ENCODE measurements around the gene RAB7A. TPM values are rescaled to one million over a fixed set of nuclear protein-coding genes. Genes with fewer than 3 reads are reported as not detected.

Gene RAB7A
- total and polyA plus RNA-seq, 12 donors, result 76.7 to 446 (median 133) TPM

- peaks cover 0 to 7% of the 10 kb centered on the region in 2 donors for H3K4me1 ChIP-seq (replicated peaks in 1 of 2)
- intact Hi-C loops (cut with DNase I), result no loop called here
- H3K36me3 ChIP-seq (replicated peaks in 1 of 2), result peaks cover 0 to 59% of the 10 kb centered on the region in 2 donors
- 79 to 85% (median 81%) methylated on average over 8 of the region's 8 CpGs for WGBS, 4 donors
- no peak for DNase-seq
- TF ChIP-seq POLR2A (IDR thresholded peaks at IDR 0.05) (no peak), CTCF (IDR thresholded peaks at IDR 0.05) (no peak)
- no peaks in the 10 kb centered on the region for H3K27me3 ChIP-seq
- no peak overlapping the region for H3K4me3 ChIP-seq
- no peak overlapping the region for H3K27ac ChIP-seq
- no peaks in the 10 kb centered on the region for H3K9me3 ChIP-seq (replicated peaks in 1 of 3)
Observed at GRCh38 chr3:128814519-128815317, 88.7 kb downstream of the RAB7A start.

- Histone ChIP-seq H3K9me3 (replicated peaks in 1 of 3) (no peaks in the 10 kb centered on the region), H3K36me3 (replicated peaks in 1 of 2) (peaks cover 0 to 54% of the 10 kb centered on the region in 2 donors), H3K27ac (no peak overlapping the region), H3K4me3 (no peak overlapping the region), H3K27me3 (no peaks in the 10 kb centered on the region), H3K4me1 (replicated peaks in 1 of 2) (peaks cover 0 to 7% of the 10 kb centered on the region in 2 donors)
- intact Hi-C loops (cut with DNase I), result no loop called here
- DNase-seq, result no peak
- TF ChIP-seq CTCF (IDR thresholded peaks at IDR 0.05), result no peak
- TF ChIP-seq POLR2A (IDR thresholded peaks at IDR 0.05), result no peak
- WGBS, 4 donors, result 45 to 58% (median 50%) methylated on average over 3 of the region's 3 CpGs
Observed at GRCh38 chr3:128815318-128816064, 89.5 kb downstream of the RAB7A start.

DNA sequence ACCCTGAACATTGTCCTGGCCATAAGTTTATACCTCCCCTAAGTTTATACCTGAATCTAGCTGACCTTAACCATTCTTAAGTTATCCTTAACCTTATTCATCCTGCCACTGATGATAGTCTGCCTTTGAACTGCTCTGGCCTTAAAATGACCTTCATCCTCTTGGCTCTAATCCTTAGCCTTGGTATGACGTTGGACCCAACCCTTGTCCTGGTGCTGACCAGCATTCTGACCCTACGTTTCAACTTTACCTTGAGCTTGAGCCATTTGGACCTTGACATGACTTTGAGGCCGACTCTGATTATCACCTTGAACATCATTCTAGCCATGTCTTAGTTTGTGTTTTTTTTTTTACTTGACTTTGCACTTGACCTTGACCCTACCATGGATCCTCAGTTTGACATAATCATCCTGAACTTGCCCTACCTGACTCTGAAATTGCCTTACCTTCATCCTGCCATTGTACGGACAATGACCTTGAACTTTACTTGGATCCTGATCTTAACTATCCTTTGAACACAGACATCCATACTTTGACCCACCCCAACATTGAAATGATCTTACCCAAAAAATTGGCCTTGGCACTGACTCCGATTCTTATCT lies 92.3 kb downstream of the RAB7A start:
- Histone ChIP-seq H3K4me3 (no peak overlapping the region), H3K4me1 (replicated peaks in 1 of 2) (no peaks in the 10 kb centered on the region), H3K27ac (no peak overlapping the region), H3K27me3 (no peaks in the 10 kb centered on the region), H3K36me3 (replicated peaks in 1 of 2) (peaks cover 0 to 30% of the 10 kb centered on the region in 2 donors), H3K9me3 (replicated peaks in 1 of 3) (no peaks in the 10 kb centered on the region)
- DNase-seq, result no peak
- intact Hi-C loops (cut with DNase I), result no loop called here
- WGBS, 4 donors, result 48 to 54% (median 51%) methylated on average over 5 of the region's 5 CpGs
- no peak for TF ChIP-seq POLR2A (IDR thresholded peaks at IDR 0.05)
- no peak for TF ChIP-seq CTCF (IDR thresholded peaks at IDR 0.05)

DNA sequence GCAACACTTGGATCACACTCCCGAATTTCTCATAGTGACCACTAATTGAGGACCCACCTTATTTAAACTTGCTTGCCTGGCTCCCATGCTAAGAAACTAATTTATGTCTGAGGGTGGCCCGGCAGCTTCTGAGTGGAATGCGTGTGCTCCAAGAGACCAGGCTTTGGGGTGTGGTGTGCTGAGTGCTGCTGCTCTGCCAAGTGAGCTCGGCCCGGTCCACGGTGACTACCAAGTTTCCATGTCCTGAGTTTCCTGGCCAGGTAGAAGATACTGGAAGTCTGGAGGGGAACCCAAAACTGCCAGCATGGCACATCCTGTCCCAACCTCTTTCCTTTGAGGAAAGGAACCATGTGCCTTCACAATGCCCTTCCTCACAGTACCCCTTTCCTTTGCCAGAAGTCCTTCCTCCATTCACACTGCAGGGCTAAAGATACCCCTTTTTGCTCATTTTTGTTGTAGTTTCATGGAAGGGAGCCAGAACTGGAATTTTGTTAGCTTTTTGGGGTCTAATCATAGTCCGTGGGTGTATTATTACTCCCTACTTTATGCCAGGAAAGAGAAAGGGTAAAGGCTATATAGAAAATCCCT lies 94.4 kb downstream of the RAB7A start:
- WGBS, 4 donors, result 81 to 97% (median 92%) methylated on average over 4 to 7 of the region's 7 CpGs

More for the DNA sequence above, 94.4 kb downstream of the RAB7A start:
- no peaks in the 10 kb centered on the region for H3K27me3 ChIP-seq
- H3K27ac ChIP-seq, result no peak overlapping the region
- H3K4me3 ChIP-seq, result no peak overlapping the region
- TF ChIP-seq CTCF (IDR thresholded peaks at IDR 0.05) (no peak), POLR2A (IDR thresholded peaks at IDR 0.05) (no peak)
- H3K4me1 ChIP-seq (replicated peaks in 1 of 2), result no peaks in the 10 kb centered on the region
- intact Hi-C loops (cut with DNase I), result no loop called here
- DNase-seq, result no peak
- no peaks in the 10 kb centered on the region for H3K9me3 ChIP-seq (replicated peaks in 1 of 3)
- peaks cover 0 to 20% of the 10 kb centered on the region in 2 donors for H3K36me3 ChIP-seq (replicated peaks in 1 of 2)
